ENCODE results near the gene ACTG1. TPM values are rescaled to one million over a fixed set of nuclear protein-coding genes. Genes with fewer than 3 reads are reported as not detected.
A peak's percentile ranks its signal among the peaks of the same experiment; 100 is the strongest.

ACTG1 gene
- total RNA-seq, 4 donors from 2014 or later: 322 to 934 (median 415) TPM

DNA sequence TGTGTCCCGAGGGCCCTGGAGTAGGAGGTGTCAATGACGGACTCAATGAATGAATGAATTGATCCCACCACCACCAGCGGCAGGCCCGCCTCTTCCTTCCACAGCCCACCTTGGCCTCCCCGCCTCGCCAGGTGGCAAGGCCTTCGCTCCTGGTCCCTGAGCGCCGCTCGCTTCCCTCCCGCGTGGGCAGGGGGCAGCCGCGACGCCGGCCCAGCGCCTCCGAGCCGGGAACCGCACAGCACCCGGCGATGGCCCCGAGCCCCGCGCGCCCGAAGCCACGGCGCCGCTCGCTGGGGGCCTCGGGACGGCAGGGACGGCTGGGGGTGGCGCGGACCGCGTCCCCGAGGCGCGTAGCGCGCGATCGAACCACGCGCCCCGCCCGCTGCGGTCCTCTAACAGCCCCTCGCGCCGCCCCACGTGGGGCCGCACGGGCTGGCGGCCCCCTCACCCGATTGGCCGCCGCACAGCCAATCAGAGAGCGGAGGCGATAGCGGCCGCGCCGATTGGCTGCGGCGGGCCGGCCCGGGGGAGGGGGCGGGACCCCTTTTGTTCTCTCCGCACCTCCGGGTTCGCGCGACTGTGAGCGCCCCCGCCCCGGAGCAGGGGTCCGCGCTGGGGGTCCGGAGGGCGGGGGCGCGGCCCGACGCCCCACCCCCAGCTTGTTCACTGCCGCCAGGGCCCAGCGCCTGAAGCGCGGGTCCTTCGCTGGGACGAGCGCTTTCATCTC, 31.4 kb downstream of the ACTG1 start:
- Histone ChIP-seq H3K27ac (peak overlapping the region; percentile 7 to 65 (median 38)), H3K27me3 (no peaks in the 10 kb centered on the region), H3K36me3 (no peaks in the 10 kb centered on the region), H3K4me3 (peak overlapping the region; percentile 45 to 62 (median 52)), H3K4me1 (peaks cover 23 to 26% of the 10 kb centered on the region in 2 donors), H3K9me3 (no peaks in the 10 kb centered on the region)
- ATAC-seq (peak; percentile 67 to 72), DNase-seq (peak; percentile 59 to 70)
- TF ChIP-seq, protein P1, sequence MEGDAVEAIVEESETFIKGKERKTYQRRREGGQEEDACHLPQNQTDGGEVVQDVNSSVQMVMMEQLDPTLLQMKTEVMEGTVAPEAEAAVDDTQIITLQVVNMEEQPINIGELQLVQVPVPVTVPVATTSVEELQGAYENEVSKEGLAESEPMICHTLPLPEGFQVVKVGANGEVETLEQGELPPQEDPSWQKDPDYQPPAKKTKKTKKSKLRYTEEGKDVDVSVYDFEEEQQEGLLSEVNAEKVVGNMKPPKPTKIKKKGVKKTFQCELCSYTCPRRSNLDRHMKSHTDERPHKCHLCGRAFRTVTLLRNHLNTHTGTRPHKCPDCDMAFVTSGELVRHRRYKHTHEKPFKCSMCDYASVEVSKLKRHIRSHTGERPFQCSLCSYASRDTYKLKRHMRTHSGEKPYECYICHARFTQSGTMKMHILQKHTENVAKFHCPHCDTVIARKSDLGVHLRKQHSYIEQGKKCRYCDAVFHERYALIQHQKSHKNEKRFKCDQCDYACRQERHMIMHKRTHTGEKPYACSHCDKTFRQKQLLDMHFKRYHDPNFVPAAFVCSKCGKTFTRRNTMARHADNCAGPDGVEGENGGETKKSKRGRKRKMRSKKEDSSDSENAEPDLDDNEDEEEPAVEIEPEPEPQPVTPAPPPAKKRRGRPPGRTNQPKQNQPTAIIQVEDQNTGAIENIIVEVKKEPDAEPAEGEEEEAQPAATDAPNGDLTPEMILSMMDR (IDR thresholded peaks at IDR 0.05 in 4 of 5, conservative IDR thresholded peaks at IDR 0.05 in 1 of 5): no peak
- TF ChIP-seq POLR2A (IDR thresholded peaks at IDR 0.05): peak; percentile 42 to 56
- intact Hi-C loops (cut with DNase I; ENCODE audit: low total_unique reads) (loop anchor here (1.0 to 2.0 kb wide), 2 partner anchors 80 to 187 kb away; no protein-coding TSS in a partner anchor), in situ Hi-C loops (cut with MboI; ENCODE audit: low sequenced_read_pairs in 4 of 4) (loop anchor here (5.0 to 25.0 kb wide), 4 partner anchors 186 to 226 kb away; partner anchors contain the start of gene SLC38A10 (in 1 of the 4))

DNA sequence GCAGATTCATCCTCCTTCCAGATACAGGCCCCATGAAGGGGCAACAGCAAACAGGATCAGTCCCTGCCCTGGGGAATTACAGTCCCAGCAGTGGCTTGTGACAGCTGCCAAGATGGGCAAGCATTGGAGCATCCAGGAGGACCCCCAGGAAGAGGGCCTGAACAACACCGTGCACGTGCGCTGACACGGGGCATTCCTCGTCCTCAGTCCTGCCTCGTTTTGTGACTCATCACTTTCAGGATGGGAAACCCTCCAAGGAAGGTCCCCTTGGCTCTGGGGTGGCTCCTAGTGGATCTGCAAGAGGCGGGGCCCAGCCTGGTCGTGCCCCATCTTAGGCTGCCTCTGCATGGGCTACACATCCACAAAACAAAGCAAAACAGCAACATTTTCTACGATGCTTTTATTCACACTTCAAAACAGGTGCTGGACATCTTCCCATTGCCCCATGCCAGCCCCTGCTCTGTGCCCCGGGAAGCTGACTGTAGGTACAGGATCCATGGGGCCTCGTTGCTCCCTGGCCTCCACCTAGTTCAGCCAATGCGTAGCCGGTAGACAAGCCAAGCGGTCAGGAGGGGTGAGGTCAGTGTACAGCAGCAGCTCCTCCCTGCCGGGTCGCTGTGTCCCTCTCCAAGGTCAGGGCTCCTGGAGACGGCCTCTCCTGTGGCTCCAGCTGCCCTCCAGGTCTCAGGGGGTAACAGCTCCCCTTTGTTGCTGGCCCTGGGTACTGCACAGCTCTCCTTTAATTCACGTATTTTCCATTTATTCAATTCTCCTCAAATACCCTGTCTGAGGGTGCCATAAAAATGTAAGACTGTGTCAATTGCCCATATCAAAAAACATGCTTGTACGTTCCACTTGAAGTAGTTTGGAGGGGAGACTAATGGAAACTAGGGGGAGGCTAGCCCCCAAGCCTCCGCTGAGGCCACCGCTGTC, 32.2 kb downstream of the ACTG1 start:
- peak in 1 of 2 donors; percentile 4 for ATAC-seq
- in situ Hi-C loops (cut with MboI; ENCODE audit: low sequenced_read_pairs in 4 of 4): loop anchor here (5.0 to 25.0 kb wide), 4 partner anchors 186 to 226 kb away; partner anchors contain the start of gene SLC38A10 (in 1 of the 4)
- intact Hi-C loops (cut with DNase I; ENCODE audit: low total_unique reads): loop anchor here (1.0 to 2.0 kb wide), 2 partner anchors 80 to 186 kb away; no protein-coding TSS in a partner anchor
- H3K27me3 ChIP-seq: no peaks in the 10 kb centered on the region
- H3K4me3 ChIP-seq: peak overlapping the region in 3 of 4 donors; percentile 34 to 62 (median 51)
- TF ChIP-seq POLR2A (IDR thresholded peaks at IDR 0.05): no peak
- TF ChIP-seq, protein P1 (IDR thresholded peaks at IDR 0.05 in 4 of 5, conservative IDR thresholded peaks at IDR 0.05 in 1 of 5): no peak
- DNase-seq: peak; percentile 46 to 58
- peak overlapping the region in 2 of 4 donors; percentile 20 to 56 for H3K27ac ChIP-seq
- peaks cover 23 to 26% of the 10 kb centered on the region in 2 donors for H3K4me1 ChIP-seq
- H3K36me3 ChIP-seq: no peaks in the 10 kb centered on the region
- H3K9me3 ChIP-seq: no peaks in the 10 kb centered on the region

DNA sequence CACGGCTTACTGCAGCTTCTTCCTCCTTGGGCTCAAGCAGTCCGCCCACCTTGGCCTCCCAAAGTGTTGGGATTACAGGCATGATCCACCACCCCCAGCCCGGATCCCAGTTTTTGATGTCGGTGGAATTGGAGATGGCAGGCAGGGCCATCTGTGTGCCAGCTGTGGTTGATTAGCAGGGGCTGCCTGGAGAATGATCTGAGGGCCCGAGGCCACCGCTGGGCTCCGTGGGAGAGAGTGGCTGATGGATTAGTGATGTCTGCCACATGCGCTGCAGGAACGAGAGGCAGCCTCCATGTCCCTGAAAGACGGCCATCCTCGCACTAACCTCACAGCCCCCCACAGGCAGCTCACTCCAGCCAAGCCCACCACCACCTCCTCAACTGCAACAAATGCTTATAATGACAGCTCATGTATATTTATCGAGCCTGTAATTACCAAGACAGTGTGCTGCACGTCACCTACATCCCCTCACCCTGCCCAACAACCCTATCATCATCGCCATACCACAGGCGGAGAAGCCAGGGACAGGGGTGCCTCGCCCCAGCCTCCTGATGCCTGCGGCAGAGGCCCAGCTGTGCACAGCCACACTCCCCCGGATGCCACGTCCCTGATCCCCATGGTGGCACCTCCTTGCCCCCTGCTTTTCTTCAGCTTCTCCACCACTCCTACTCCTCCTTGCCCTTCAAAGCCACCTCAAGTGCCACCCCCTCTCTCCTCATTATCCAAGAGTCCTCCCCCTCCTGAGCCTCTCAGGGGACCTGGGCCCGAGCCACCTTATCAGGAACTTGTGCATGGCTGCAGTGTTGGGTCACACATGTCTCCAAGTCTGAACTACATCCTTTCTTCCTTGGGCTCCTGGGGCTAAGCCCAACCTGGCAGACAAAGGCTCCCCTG, 33.2 kb downstream of the ACTG1 start:
- no peak overlapping the region for H3K27ac ChIP-seq
- no peaks in the 10 kb centered on the region for H3K9me3 ChIP-seq
- DNase-seq (no peak), ATAC-seq (no peak)
- H3K36me3 ChIP-seq: no peaks in the 10 kb centered on the region
- in situ Hi-C loops (cut with MboI; ENCODE audit: low sequenced_read_pairs in 4 of 4) (loop anchor here (5.0 to 25.0 kb wide), 4 partner anchors 185 to 225 kb away; partner anchors contain the start of gene SLC38A10 (in 1 of the 4)), intact Hi-C loops (cut with DNase I; ENCODE audit: low total_unique reads) (loop anchor here (2.0 kb wide), 1 partner anchor 79 kb away; no protein-coding TSS in a partner anchor)
- TF ChIP-seq, protein P1 (IDR thresholded peaks at IDR 0.05 in 4 of 5, conservative IDR thresholded peaks at IDR 0.05 in 1 of 5): no peak
- no peak for TF ChIP-seq POLR2A (IDR thresholded peaks at IDR 0.05)
- H3K27me3 ChIP-seq: no peaks in the 10 kb centered on the region
- no peak overlapping the region for H3K4me3 ChIP-seq
- peaks cover 23 to 26% of the 10 kb centered on the region in 2 donors for H3K4me1 ChIP-seq

DNA sequence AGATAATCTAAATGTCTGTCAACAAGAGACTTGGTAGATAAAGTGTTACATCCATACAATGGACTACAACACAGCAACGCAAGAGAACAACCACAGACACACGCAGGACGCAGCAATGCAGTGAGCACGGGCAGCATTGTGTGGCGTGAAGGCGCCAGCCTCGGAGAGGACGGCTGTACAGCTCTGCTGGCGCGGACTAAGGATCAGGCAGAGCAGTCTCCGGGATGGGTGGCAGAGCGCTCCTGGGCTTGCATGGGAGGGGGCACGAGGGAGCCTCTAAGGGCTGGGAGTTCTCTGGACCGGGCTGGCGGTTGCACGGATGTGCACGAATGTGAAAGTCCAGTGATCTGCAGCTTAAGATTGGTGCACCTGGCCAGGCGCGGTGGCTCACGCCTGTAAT, 34.5 kb downstream of the ACTG1 start:
- intact Hi-C loops (cut with DNase I; ENCODE audit: low total_unique reads): no loop called here
- Histone ChIP-seq H3K36me3 (no peaks in the 10 kb centered on the region), H3K4me3 (no peak overlapping the region), H3K27ac (no peak overlapping the region), H3K9me3 (no peaks in the 10 kb centered on the region), H3K27me3 (no peaks in the 10 kb centered on the region), H3K4me1 (peaks cover 13 to 17% of the 10 kb centered on the region in 2 donors)
- in situ Hi-C loops (cut with MboI; ENCODE audit: low sequenced_read_pairs in 4 of 4): loop anchor here in 1 of 4 donors (25.0 kb wide), 1 partner anchor 216 kb away; no protein-coding TSS in a partner anchor
- DNase-seq (no peak), ATAC-seq (no peak)
- TF ChIP-seq POLR2A (IDR thresholded peaks at IDR 0.05): no peak
- TF ChIP-seq, protein P1 (IDR thresholded peaks at IDR 0.05 in 4 of 5, conservative IDR thresholded peaks at IDR 0.05 in 1 of 5): no peak
